Stimulated activated CD4-positive, alpha-beta T cell treated with anti-CD3 and anti-CD28 coated beads, Interleukin-15, amount 100 ng/mL, for 1 hour (primary cell): ENCODE measurements around the gene PTPRM.

Source experiments
- DNase-seq, 2 donors: peaks; one replicate each; pipeline ENCODE4 v3.0.0-alpha.2; 2020; ENCODE audit warnings: low read depth in 1 of 2, low spot score in 1 of 2

Gene PTPRM

DNA sequence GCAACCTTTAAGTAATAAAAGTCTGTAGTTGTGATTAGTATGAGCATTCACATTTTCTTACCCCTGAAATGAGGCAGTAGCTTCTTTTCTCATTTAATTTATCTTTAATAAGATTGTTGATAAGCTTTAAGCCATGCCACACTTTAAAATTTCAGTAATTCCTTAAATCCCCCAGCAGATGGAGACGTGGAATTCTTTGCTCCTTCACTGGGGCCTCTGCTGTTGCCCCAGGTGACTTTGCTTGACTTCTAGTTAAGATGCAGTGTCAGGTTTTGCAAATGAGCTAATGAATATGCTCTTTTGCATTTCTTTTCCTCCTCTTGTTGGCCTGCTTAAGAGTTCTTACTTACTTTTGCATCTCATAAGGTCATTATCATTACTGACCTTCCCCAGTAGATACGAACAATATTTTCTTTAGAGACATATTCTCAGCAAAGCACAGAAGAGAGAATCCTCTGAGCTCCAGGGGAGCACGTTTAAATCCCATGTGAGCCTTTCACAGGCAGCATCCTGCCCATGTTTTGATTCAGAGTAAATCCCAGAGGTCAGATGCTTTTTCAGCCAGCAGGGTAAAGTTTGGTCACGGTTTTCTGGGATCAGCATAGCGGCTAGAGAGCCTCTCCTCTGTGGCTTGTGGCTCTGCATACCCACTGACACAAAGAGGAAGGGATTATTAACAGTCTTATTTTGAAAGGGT lies 222.9 kb downstream of the PTPRM start:
- DNase-seq, result no peak

- no peak for DNase-seq
Observed at GRCh38 chr18:7793100-7793499, 226.0 kb downstream of the PTPRM start.

- no peak for DNase-seq
Observed at GRCh38 chr18:7803956-7804469, 236.9 kb downstream of the PTPRM start.

GRCh38 chr18:7805096-7805495 lies 238.0 kb downstream of the PTPRM start:
- DNase-seq, result no peak

DNA sequence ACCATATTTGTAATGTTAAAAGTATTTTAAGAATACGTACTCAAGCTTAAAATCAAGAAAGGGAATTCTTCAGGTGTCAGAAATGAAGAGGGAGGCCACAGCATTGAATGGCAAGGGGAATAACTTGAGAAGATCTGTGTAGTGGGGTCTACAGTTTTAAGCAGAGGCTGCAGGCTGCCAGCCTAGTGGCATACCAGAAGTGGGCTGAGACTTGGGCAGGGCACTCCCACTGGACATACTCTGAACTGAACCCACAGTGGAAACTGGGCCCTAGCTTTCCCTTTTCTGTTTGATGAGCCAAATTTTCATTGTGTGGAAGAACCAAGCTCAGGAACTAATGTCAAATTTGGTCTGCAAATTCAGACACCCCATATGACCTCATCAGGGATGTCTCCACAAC lies 238.8 kb downstream of the PTPRM start:
- no peak for DNase-seq

DNA sequence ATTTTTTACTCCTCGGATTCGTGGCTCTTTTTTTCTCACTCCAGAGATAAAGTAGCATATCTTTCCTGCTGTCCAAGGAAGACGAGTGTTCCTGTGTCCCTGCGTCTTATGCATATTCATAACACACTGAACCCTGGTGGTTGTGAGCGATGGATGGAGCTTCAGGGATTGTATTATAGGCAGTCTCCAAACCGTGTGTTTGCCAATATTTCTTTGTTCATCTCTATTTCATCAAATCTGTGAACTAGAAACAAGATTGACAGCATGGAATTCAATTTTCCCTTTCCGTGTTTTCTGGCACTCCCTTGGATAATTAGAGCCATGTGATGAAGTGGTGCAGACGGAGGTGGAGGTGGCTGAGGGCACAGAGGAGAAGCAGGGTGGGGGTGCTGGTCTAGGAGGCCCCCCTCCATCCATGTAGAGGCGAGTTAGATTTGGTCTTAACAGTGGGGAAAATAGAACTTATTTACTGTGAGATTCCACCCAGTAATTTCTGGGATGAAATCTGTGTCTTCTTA lies 240.9 kb downstream of the PTPRM start:
- DNase-seq, result no peak

DNA sequence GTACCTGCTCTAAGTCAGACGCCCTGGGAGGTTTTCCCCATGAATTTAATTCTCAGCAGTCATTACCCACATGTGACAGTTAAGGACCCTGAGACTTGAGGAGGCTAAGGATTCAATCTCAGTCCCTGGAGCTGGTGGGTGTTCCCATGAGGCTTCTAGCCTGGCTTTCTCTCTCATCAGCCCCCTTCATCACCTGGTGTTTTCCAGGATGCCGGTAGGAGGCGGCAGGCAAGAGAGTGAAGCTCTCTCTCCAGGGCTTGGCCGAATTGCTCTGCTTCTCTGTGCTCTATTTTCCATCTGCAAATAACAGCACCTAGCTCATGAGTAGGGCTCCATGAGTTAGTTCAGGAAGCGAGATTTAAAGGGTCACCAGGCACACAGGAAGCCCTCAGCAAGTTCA lies 241.9 kb downstream of the PTPRM start:
- DNase-seq, result no peak

GRCh38 chr18:7809455-7809854 lies 242.3 kb downstream of the PTPRM start:
- no peak for DNase-seq

DNA sequence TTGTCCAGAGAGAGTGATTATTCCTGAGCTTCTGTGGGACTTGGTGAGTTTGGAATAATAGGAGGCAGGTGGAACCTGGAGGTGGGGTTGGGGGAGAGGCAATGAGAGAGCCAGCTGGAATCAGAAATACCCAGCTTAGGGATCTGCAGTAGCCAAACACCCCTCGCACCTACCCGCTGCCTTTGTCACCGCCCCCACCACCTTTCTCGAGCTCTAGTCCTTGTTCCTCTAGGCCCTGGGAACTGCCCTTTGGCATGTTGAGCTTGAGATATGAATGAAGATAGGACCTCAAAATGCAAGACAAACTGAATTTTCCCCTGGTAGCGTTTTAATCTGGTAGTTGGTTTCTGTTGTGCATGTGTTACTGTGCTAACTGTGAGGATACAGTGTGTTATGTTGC lies 242.9 kb downstream of the PTPRM start:
- DNase-seq, result no peak

GRCh38 chr18:7812431-7813063 lies 245.4 kb downstream of the PTPRM start:
- no peak for DNase-seq

GRCh38 chr18:7813131-7813530 lies 246.0 kb downstream of the PTPRM start:
- DNase-seq, result no peak

DNA sequence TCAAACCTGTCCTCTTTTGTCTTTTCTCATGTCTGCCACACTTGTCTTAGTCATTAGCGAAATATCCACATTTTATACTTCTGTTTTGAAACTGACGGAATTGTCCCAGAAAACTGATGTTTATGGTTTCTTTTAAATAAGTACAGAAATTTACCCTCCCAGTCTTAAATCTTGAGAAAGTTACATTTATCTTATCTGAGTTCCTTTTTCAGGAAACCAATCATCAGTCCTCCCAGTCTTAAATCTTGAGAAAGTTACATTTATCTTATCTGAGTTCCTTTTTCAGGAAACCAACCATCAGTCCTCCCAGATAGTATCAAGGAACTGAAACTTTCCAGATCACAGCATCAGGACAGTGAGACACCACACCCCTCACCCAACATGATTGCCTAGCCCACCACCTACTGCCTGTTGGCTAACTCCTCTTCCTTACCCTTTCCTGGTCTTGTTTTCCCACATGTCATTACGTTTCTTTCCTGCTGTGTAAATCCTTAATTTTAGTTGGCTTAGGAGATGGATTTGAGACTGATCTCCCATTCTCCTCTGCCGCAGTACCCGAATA lies 247.7 kb downstream of the PTPRM start:
- DNase-seq, result no peak

DNA sequence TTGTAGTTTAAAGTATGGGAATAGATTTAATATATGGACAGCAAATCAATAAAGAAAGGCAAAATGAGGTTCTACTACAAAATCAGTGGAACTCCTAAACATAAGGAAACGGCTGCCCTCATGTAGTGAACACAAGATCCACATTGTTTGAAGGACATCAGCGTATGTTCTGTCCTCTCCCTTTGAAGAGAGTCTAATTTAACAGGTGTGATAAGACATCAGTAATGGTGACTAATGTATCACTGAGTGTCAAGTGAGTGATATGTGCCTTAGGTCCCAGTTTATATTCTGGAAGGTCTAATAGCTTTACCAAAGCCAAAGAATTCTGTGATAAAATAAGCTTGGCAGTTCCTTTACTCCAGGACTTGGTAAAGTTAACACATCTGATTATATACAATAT lies 248.7 kb downstream of the PTPRM start:
- no peak for DNase-seq

DNA sequence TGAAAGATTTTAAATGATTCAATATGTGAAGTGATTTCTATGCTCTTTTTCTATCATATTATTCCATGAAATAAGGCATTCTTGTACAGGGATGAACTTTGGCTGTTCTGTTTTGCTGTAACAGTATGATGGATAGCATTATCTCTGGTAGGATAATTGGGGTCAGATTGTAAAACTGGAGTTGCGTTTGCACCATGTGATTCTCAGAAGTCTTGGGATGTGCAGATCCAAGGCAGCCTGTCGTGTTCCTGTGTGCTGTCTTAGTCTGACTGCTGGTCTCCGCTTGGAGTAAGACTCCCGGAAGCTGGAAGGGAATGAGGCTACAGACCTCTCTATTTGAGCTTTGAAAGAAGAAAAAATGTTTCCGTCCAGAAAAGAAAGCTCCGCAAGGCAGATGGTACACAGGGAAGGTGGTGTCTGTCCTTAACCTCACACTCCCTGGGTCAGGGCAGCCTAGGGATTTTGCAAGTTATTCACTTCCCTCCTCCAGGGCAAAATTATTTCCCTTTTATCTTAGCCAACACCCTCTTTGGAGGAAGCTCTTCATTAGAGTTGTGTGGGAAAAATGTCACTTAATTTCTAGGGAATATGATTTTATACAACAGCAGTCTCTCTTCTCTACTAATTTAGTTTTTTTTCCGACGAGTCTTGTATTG lies 250.6 kb downstream of the PTPRM start:
- no peak for DNase-seq

- no peak for DNase-seq
Observed at GRCh38 chr18:7821784-7822183, 254.7 kb downstream of the PTPRM start.

DNA sequence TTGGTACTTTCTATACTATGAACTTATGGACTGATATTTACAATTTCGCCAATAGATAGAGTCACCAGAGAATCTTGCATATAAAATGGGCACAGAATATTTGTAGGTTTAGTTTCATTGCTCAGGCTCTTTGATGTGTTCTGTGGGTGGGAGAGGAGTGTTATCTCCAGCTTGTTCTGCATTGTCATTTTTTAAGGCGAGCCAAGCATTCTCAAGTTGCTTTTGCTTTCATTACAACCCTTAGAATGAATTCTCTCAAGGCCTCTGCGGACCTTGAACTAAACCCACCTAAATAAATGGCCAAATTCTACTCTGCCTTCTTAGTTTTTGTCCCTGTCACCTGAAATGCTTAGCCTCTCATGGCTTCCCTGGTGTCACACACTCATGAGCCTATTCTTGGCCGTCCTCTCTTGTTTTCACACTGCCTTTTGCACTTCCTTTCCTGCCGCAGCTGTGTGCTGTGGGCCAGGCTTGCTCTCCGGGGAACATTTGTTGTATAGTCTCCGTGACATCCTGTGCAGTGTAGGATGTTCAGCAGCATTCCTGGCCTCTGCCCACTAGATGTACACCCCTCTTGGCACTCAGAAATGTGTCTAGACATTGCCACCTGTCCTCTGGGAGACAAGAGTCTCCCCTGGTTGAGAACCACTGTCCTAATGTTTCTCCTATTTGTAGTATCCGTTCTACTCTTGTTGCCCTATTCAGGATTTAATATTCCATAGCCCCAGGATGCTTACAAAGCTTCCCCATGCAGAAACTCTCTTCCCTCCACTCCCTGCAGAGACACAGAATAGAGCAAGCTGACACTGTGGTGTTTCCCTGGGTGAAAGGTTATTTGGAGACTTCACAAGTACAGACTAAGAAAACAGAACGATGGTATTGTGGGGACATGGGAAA lies 255.6 kb downstream of the PTPRM start:
- DNase-seq, result no peak

DNA sequence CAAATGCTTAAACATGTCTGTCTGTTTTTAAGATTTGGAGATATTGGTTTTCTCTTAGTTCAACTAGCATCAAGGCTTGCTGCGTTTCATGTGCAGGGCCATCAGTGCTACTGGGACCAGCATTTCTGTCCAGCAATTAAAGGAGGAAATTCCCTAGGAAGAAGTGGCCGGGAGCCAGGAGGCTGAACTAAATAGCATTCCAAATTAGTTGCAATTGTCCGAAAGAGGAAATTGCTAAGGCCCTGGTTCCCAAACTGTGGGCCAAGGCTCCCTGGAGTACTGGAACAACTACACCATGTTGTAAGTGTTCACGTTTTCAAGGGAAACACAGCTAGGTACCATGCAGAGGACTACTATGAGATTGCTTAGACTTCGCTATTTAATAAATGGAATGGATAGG lies 257.9 kb downstream of the PTPRM start:
- no peak for DNase-seq

DNA sequence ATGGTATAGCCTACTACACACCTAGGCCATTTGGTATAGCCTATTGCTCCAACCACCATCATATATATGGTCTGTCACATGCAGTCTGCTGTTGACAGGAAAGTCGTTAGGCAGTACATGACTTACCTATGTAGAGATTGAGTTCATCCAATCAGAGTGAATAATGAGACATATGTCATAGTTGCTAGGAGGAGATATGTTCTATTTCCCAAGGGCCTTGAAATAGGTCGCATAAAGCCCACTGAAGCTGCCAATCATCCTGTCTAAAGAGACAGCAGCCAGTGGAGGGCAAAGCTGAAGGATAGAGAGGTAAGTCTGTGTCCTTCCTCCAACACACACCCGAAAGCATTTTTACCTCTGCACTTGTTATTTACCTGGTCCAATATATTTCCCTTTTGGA lies 263.4 kb downstream of the PTPRM start:
- no peak for DNase-seq

- no peak for DNase-seq
Observed at GRCh38 chr18:7839548-7839947, 272.4 kb downstream of the PTPRM start.

- no peak for DNase-seq
Observed at GRCh38 chr18:7840411-7840810, 273.3 kb downstream of the PTPRM start.

- no peak for DNase-seq
Observed at GRCh38 chr18:7844017-7844416, 276.9 kb downstream of the PTPRM start.
